HepG2 (cell line): Measurements from ENCODE around the gene NCMAP. TPM values are rescaled to one million over a fixed set of nuclear protein-coding genes. Genes with fewer than 3 reads are reported as not detected.

Experiments
- ATF2 ChIP-seq: sonication (generic); formaldehyde crosslinking; IDR thresholded peaks from 2 replicates; pipeline ENCODE4 v1.4.0; 2020; ENCODE audit warnings: missing genetic modification reagents
- DMAP1 ChIP-seq: IDR thresholded peaks from 2 replicates; pipeline ENCODE4 v1.6.1; 2016
- ETV6 ChIP-seq: sonication (generic); formaldehyde crosslinking; conservative IDR thresholded peaks from 2 replicates; pipeline ENCODE4 v1.4.0; 2020; ENCODE audit warnings: missing genetic modification reagents
- GATAD2A ChIP-seq: IDR thresholded peaks from 2 replicates; pipeline ENCODE4 v1.6.1; 2016
- HDAC1 ChIP-seq: sonication (generic); formaldehyde crosslinking; IDR thresholded peaks from 2 replicates; pipeline ENCODE4 v1.5.1; 2020; ENCODE audit warnings: mild to moderate bottlenecking, missing genetic modification reagents
- MIER3 ChIP-seq: IDR thresholded peaks from 2 replicates; pipeline ENCODE4 v1.6.1; 2016; ENCODE audit warnings: missing compliant biosample characterization, borderline replicate concordance
- POLR2A ChIP-seq, 2 experiments: IDR thresholded peaks; 2 replicates each; pipeline ENCODE4 v1.6.1; 2011; ENCODE audit warnings: low read depth in 2 of 2, low read length in 2 of 2, mild to moderate bottlenecking in 1 of 2, moderate library complexity in 1 of 2; ENCODE audit not compliant: insufficient read depth in 1 of 2
- SCMH1 ChIP-seq: sonication (generic); formaldehyde crosslinking; IDR thresholded peaks from 2 replicates; pipeline ENCODE4 v1.9.0; 2021; ENCODE audit warnings: missing genetic modification reagents, mild to moderate bottlenecking, borderline replicate concordance
- SP5 ChIP-seq: IDR thresholded peaks from 2 replicates; pipeline ENCODE4 v1.6.1; 2016; ENCODE audit warnings: low read depth, borderline replicate concordance
- SPEN ChIP-seq: sonication (generic); formaldehyde crosslinking; IDR thresholded peaks from 2 replicates; pipeline ENCODE4 v1.5.1; 2020; ENCODE audit warnings: low read depth, mild to moderate bottlenecking, missing genetic modification reagents
- STAG1 ChIP-seq: sonication (generic); formaldehyde crosslinking; IDR thresholded peaks from 2 replicates; pipeline ENCODE4 v1.4.0; 2020; ENCODE audit warnings: missing genetic modification reagents
- ZBTB38 ChIP-seq: sonication (generic); formaldehyde crosslinking; IDR thresholded peaks from 2 replicates; pipeline ENCODE4 v1.5.1; 2020; ENCODE audit warnings: mild to moderate bottlenecking, missing genetic modification reagents
- ZFP36 ChIP-seq: fragments of 150-350 bp; IDR thresholded peaks from 2 replicates; pipeline ENCODE4 v1.6.1; 2018; ENCODE audit warnings: borderline replicate concordance, low read length, low read depth; ENCODE audit not compliant: partially characterized antibody
- ZIK1 ChIP-seq: sonication (generic); formaldehyde crosslinking; IDR thresholded peaks from 2 replicates; pipeline ENCODE4 v1.5.0; 2020; ENCODE audit warnings: mild to moderate bottlenecking, low read depth, missing genetic modification reagents, borderline replicate concordance
- ZKSCAN5 ChIP-seq: sonication (generic); formaldehyde crosslinking; IDR thresholded peaks from 2 replicates; pipeline ENCODE4 v1.5.1; 2020; ENCODE audit warnings: mild to moderate bottlenecking, missing genetic modification reagents
- ZNF280B ChIP-seq: sonication (generic); formaldehyde crosslinking; IDR thresholded peaks from 2 replicates; pipeline ENCODE4 v1.5.0; 2020; ENCODE audit warnings: missing genetic modification reagents, mild to moderate bottlenecking, borderline replicate concordance
- ZNF430 ChIP-seq: sonication (generic); formaldehyde crosslinking; IDR thresholded peaks from 2 replicates; pipeline ENCODE4 v1.9.0; 2021; ENCODE audit warnings: mild to moderate bottlenecking, missing genetic modification reagents
- ZNF484 ChIP-seq: sonication (generic); formaldehyde crosslinking; IDR thresholded peaks from 2 replicates; pipeline ENCODE4 v1.5.1; 2020; ENCODE audit warnings: mild to moderate bottlenecking, low read depth, missing genetic modification reagents, borderline replicate concordance
- ZNF513 ChIP-seq: sonication (generic); formaldehyde crosslinking; conservative IDR thresholded peaks from 2 replicates; pipeline ENCODE4 v1.5.0; 2020; ENCODE audit warnings: missing genetic modification reagents
- ZNF710 ChIP-seq: sonication (generic); formaldehyde crosslinking; IDR thresholded peaks from 2 replicates; pipeline ENCODE4 v1.5.0; 2020; ENCODE audit warnings: mild to moderate bottlenecking, missing genetic modification reagents, borderline replicate concordance
- ZNF772 ChIP-seq: sonication (generic); formaldehyde crosslinking; IDR thresholded peaks from 2 replicates; pipeline ENCODE4 v1.5.0; 2020; ENCODE audit warnings: mild to moderate bottlenecking, missing genetic modification reagents
- ZNF878 ChIP-seq: sonication (generic); formaldehyde crosslinking; IDR thresholded peaks from 2 replicates; pipeline ENCODE4 v1.8.1; 2023; ENCODE audit warnings: mild to moderate bottlenecking, missing genetic modification reagents, moderate library complexity
- polyA plus RNA-seq, 8 experiments: library from polyadenylated mRNA; depleted of rRNA in 3 of 8; stranded (reverse) in 7 of 8; unstranded in 1 of 8; fragments of >200 nt; fragmentation: Illumina TruSeq in 4 of 8; extraction: Trizol in 4 of 8; gene quantifications; 2 replicates each; pipeline versions ENCODE4 v1.2.1 to v1.2.3, GENCODE V29; 2011 to 2016; ENCODE audit warnings: low read depth in 4 of 8, missing spikeins in 1 of 8, mixed read lengths in 1 of 8; ENCODE audit not compliant: insufficient read depth in 1 of 8
- total RNA-seq, 5 experiments: library from RNA; depleted of rRNA; stranded (reverse); fragments of >200 nt; fragmentation: Illumina TruSeq; extraction: Trizol; gene quantifications; 2 replicates each; pipeline ENCODE4 v1.2.3, GENCODE V29; 2016; ENCODE audit warnings: low read depth in 1 of 5
- TF ChIP-seq, protein P1 (sequence below): sonication (generic); formaldehyde crosslinking; IDR thresholded peaks from 2 replicates; pipeline ENCODE4 v1.5.0; 2020; ENCODE audit warnings: missing genetic modification reagents

The NCMAP gene
- total and polyA plus RNA-seq, 2 of the 13 experiments (the other 11 are each of a cell fraction or from before 2014, with no cell fraction given): 2.7 to 20.0 TPM

DNA sequence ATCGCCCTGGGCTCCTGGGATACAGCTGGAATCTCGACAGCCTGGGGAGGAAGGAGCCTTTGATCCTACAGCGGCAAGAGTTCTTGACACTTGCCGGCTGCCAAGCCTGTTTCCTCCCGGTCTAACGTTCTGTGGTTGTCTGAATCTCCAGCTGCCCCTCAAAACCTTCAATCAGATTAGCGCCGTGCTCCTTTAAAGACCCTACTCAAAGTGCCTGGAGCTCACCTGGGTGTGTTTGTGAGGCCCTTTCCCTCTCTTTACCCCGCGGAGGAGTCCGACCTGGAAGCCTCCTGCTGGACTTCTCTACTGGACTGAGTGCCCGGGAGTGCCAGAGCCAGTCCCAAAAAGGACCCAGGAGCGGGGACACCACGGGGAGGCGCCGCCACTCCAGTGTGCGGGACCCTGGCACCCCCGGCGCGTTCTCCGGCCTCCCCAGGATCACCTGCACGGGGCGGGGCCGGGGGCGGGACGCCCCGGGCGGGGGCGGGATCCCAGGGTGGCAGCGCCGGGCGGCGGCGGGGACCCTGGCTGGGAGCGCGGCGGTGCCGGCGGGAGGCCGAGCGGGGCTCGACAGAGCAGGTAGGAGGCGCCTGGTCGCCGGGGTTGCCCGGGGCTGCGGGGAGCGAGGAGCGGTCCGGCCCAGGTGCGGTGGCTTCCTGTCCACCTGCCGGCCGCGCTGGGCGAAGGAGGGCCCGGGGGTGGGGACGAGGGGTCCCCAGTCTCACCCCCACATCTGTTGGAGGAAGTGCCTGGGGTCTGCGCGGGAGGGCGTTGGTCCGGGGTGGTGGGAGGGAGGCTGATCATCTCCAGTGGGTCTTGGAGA, at the start of gene NCMAP (continued):
- TF ChIP-seq ZNF710: 0 out of 2 replicates have a peak, but pooled peaks have one; percentile 28
- TF ChIP-seq, protein P1, sequence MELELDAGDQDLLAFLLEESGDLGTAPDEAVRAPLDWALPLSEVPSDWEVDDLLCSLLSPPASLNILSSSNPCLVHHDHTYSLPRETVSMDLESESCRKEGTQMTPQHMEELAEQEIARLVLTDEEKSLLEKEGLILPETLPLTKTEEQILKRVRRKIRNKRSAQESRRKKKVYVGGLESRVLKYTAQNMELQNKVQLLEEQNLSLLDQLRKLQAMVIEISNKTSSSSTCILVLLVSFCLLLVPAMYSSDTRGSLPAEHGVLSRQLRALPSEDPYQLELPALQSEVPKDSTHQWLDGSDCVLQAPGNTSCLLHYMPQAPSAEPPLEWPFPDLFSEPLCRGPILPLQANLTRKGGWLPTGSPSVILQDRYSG: no peak
- TF ChIP-seq ZBTB38: no peak
- 0 out of 4 replicates have a peak, but pooled peaks have one; percentile 20 to 40 for TF ChIP-seq POLR2A (IDR thresholded peaks at IDR 0.05; ENCODE audit: insufficient read depth in 1 of 2, low read depth in 2 of 2, low read length in 2 of 2)
- no peak for TF ChIP-seq ATF2 (CRISPR knock-in tag)
- no peak for TF ChIP-seq SCMH1 (CRISPR knock-in tag)
- TF ChIP-seq HDAC1 (CRISPR knock-in tag): peak; percentile 1; the same call in 1 of the 2 replicates
- TF ChIP-seq ZNF878: no peak
- TF ChIP-seq ZNF513 (CRISPR knock-in tag): no peak
- TF ChIP-seq ZKSCAN5 (CRISPR knock-in tag): no peak
- no peak for TF ChIP-seq ZNF484
- TF ChIP-seq DMAP1 (CRISPR knock-in tag): no peak
- no peak for TF ChIP-seq ZNF280B (CRISPR knock-in tag)
- TF ChIP-seq ZNF772 (CRISPR knock-in tag): no peak
- no peak for TF ChIP-seq SPEN (CRISPR knock-in tag)
- no peak for TF ChIP-seq MIER3 (CRISPR knock-in tag)
- no peak for TF ChIP-seq ETV6 (CRISPR knock-in tag)
- no peak for TF ChIP-seq ZFP36
- TF ChIP-seq ZNF430 (CRISPR knock-in tag): 0 out of 2 replicates have a peak, but pooled peaks have one; percentile 50
- TF ChIP-seq ZIK1 (CRISPR knock-in tag): no peak
- 0 out of 2 replicates have a peak, but pooled peaks have one; percentile 28 for TF ChIP-seq SP5
- TF ChIP-seq STAG1 (CRISPR knock-in tag): peak; percentile 71
- TF ChIP-seq GATAD2A (CRISPR knock-in tag): 0 out of 2 replicates have a peak, but pooled peaks have one; percentile 30
